Central memory CD8-positive, alpha-beta T cell (primary cell): ENCODE measurements around the gene FAM171A1.

Source experiments
- ATAC-seq: fragments of 150-1000 bp; cut with Tn5 transposase; replicated peaks from 2 replicates; pipeline ENCODE4 v1.10.0; 2022; ENCODE audit warnings: mild to moderate bottlenecking, moderate FRiP score, moderate number of reproducible peaks; ENCODE audit not compliant: poor library complexity, severe bottlenecking; ENCODE audit errors: extremely low read depth
- DNase-seq, 2 donors: peaks; one replicate each; pipeline ENCODE4 v3.0.0; 2021; ENCODE audit warnings: low spot score in 2 of 2
- H3K27ac Mint-ChIP-seq: one replicate; pipeline ENCODE4 v1.8.0; 2022; ENCODE audit warnings: low read depth, mild to moderate bottlenecking, moderate library complexity, mixed read lengths
- H3K27me3 Mint-ChIP-seq: one replicate; pipeline ENCODE4 v1.8.0; 2022; ENCODE audit warnings: mixed read lengths
- H3K36me3 Mint-ChIP-seq: one replicate; pipeline ENCODE4 v1.8.0; 2022; ENCODE audit warnings: mild to moderate bottlenecking, moderate library complexity, mixed read lengths; ENCODE audit not compliant: insufficient read depth
- H3K4me1 Mint-ChIP-seq: one replicate; pipeline ENCODE4 v1.8.0; 2022; ENCODE audit warnings: mixed read lengths
- H3K4me3 Mint-ChIP-seq: one replicate; pipeline ENCODE4 v1.8.0; 2022; ENCODE audit warnings: mild to moderate bottlenecking, moderate library complexity, mixed read lengths
- H3K9me3 Mint-ChIP-seq: one replicate; pipeline ENCODE4 v1.8.0; 2022; ENCODE audit warnings: mixed read lengths

Gene FAM171A1

DNA sequence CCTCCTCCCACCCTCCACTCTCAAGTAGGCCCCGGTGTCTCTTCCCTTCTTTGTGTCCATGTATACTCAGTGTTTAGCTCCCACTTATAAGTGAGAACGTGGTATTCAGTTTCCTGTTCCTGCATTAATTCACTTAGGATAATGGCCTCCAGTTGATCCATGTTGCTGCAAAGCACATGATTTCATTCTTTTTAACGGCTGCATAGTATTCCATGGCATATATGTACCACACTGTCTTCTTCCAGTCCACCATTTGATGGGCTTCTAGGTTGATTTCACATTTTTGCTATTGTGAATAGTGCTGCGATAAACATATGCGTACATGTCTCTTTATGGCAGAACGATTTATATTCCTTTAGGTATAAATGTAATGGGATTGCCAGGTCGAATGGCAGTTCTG lies 51.0 kb downstream of the FAM171A1 start:
- ATAC-seq = no peak
- Mint-ChIP-seq H3K27ac (no peak overlapping the region), H3K9me3 (no peaks in the 10 kb centered on the region), H3K4me3 (no peak overlapping the region), H3K27me3 (peaks cover 48% of the 10 kb centered on the region), H3K4me1 (no peaks in the 10 kb centered on the region), H3K36me3 (no peaks in the 10 kb centered on the region)
- no peak for DNase-seq

DNA sequence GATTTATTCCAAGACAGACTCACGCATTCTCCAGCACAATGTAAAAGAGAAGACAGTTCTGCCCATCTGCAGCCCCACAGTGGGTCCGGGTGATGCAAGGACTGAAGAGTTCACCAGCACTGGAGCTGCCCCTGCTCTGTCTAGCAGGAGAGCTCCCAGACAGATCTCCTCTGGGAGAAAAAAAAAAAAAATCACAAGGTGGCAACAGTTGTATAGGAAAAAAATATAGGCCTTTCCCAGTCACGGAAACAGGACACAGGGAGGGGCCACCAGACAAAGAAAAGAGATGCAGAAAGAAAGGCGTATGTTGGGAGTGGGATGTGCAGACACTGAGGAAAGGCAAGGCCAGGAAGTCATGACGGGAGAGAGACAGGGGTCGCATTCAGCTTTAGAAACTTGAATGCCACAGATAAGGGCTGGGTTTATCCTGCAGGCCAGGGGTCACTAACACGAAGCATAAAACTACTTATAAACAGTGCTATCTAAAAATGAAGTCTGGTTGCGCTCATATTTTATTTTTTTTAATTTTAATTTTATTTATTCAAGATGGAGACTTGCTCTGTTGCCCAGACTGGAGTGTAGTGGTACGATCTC lies 54.1 kb downstream of the FAM171A1 start:
- no peak for DNase-seq
- peaks cover 39% of the 10 kb centered on the region for H3K27me3 Mint-ChIP-seq
- no peaks in the 10 kb centered on the region for H3K9me3 Mint-ChIP-seq
- H3K4me1 Mint-ChIP-seq = no peaks in the 10 kb centered on the region
- H3K36me3 Mint-ChIP-seq = no peaks in the 10 kb centered on the region
- no peak for ATAC-seq
- H3K27ac Mint-ChIP-seq = no peak overlapping the region
- H3K4me3 Mint-ChIP-seq = no peak overlapping the region

DNA sequence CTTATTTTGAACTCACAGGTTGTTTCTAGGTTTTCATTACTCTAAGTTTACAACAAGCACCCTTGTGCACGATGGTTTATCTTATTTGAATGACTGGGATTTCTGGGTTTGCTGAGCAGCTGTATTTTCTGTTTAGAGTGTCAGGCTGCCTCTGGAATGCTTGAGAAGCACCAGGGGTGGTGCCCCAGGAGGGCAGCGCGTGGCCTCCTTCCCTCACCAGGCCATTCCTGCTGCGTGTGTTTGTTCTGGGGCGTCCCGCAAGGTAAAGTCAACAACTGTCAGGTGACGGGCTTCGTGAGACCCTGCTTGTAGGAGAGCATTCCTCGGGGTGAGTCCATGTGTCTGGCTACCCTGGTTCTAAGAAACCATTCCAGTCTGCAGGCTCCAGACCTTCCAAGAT lies 54.9 kb downstream of the FAM171A1 start:
- Mint-ChIP-seq H3K27me3 (peaks cover 39% of the 10 kb centered on the region), H3K9me3 (no peaks in the 10 kb centered on the region), H3K36me3 (no peaks in the 10 kb centered on the region), H3K27ac (no peak overlapping the region), H3K4me3 (no peak overlapping the region), H3K4me1 (no peaks in the 10 kb centered on the region)
- DNase-seq (no peak), ATAC-seq (no peak)

DNA sequence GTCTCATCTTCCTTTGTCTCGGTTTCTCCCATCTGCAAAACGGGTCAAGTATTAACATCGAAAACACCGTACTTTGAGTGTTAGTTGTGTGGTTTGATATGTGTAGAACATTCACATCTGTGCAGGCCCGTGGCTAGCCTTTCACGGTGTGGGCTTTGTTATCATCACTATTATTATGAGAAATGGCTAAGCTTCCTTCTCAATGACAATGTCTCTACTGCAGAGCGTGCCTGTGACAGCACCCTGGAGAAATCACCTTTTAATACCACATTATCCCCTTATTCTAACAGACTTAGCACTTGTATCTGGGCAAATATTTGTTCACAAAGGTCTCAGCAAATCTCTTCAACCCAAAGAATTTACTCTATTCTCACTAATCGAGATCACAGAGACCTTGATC lies 55.8 kb downstream of the FAM171A1 start:
- Mint-ChIP-seq H3K4me1 (no peaks in the 10 kb centered on the region), H3K27ac (no peak overlapping the region), H3K36me3 (no peaks in the 10 kb centered on the region), H3K4me3 (no peak overlapping the region), H3K9me3 (no peaks in the 10 kb centered on the region), H3K27me3 (peaks cover 39% of the 10 kb centered on the region)
- DNase-seq = no peak
- ATAC-seq = no peak

DNA sequence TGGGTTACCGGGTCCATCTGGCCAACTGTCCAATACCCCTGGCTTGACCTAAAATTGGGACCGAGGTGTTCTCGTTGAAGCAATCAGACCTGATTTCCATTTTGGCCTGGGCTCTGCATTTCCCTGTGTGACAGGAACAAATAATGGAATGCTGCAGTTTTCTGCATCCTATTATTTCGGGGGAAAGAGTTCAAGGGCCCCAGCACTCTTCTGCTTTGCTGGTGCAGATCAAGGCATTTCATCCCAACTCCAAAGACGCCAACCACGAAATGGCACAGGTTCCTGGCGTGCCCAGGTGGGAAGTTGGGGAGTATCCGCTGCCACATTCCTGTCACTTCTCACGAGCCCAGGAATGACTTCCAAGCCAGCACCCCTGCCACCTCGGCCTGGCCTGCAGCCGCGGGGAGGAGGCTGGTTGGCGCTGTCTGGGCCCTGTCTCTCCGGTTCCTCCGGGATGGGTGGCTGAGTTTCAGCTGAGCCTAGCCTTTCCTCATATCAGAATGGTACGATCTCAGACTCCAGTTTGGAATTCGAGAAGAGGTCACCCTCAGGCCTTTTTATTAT lies 56.5 kb downstream of the FAM171A1 start:
- Mint-ChIP-seq H3K27me3 (peaks cover 39% of the 10 kb centered on the region), H3K4me3 (no peak overlapping the region), H3K36me3 (no peaks in the 10 kb centered on the region), H3K27ac (no peak overlapping the region), H3K9me3 (no peaks in the 10 kb centered on the region), H3K4me1 (no peaks in the 10 kb centered on the region)
- DNase-seq (no peak), ATAC-seq (no peak)

DNA sequence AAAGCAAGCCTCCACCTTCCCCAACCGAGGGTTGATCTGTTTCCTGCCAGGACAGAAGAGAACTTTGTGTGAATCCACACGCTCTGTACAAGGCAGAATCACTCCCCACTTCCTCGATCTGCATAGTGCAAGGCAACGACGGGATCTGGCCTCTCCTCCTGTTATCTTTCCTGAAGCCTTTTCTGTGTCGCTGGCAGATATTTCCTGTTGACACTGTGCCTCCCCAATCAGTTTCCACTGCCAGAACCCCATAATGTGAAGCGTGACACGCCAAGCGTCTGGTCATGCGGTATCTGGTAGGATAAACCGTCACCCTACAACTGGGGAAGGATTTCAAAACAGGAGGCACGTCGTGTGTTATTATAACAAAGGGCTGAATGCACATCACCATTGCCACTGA lies 57.2 kb downstream of the FAM171A1 start:
- no peaks in the 10 kb centered on the region for H3K36me3 Mint-ChIP-seq
- DNase-seq = no peak
- H3K27ac Mint-ChIP-seq = no peak overlapping the region
- H3K4me1 Mint-ChIP-seq = no peaks in the 10 kb centered on the region
- H3K27me3 Mint-ChIP-seq = peaks cover 35% of the 10 kb centered on the region
- ATAC-seq = no peak
- no peaks in the 10 kb centered on the region for H3K9me3 Mint-ChIP-seq
- no peak overlapping the region for H3K4me3 Mint-ChIP-seq

DNA sequence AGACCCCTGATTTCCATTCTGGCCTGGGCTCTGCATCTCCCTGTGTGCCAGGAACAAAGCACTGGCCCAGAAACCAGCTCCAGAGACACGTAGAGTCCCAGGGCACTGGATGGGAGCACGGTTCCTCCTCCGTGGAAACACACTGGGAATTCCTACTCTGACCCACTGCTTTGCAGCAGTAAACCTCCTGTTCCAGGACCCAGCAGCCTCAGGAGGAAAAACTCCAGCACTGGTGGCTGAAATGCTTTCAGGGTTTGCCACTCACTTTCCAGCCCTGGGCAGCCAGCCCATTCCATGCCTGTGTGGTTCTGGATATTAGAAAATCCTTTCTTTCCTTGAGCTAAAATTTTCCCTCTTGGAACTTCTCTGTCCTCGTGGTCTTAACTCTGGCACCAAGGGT lies 58.0 kb downstream of the FAM171A1 start:
- H3K36me3 Mint-ChIP-seq = no peaks in the 10 kb centered on the region
- H3K9me3 Mint-ChIP-seq = no peaks in the 10 kb centered on the region
- peaks cover 27% of the 10 kb centered on the region for H3K27me3 Mint-ChIP-seq
- DNase-seq (no peak), ATAC-seq (no peak)
- H3K4me1 Mint-ChIP-seq = no peaks in the 10 kb centered on the region
- no peak overlapping the region for H3K4me3 Mint-ChIP-seq
- H3K27ac Mint-ChIP-seq = no peak overlapping the region

DNA sequence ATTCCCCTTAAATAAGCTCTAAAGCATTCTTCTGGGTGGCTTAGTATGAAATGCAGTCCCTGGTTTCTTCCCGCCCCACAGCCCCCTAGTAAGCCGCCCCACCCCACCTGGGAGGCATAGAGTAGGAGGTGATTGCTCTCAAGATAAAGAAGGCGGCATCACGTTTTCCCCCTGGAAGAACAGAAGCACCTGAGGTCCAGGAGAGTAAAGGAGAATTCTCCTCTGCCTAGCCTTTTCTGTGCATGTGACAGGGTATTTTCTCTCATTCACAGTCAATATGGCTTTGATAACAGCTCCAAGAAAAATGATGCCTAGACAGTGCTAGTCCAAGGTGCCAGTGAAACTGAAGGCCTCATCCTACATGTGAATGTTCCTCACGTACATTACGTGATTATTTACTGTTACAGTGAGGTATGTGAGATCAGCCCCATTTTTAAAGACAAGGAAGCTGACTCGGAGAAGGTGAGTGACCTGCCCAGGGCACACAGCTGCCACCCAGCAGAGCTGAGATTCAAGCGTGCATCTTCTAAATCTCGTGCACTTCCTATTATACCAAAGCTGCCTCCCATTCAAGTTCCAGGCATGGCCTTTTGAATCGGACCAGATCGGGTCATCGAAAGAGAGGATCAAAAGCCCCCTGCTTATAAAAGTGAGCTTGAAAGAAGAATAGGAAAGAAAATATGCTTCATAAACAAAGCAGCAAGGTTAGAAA lies 59.4 kb downstream of the FAM171A1 start:
- no peak for ATAC-seq
- no peak overlapping the region for H3K27ac Mint-ChIP-seq
- no peak for DNase-seq
- H3K27me3 Mint-ChIP-seq = peaks cover 14% of the 10 kb centered on the region
- H3K4me1 Mint-ChIP-seq = no peaks in the 10 kb centered on the region
- no peaks in the 10 kb centered on the region for H3K36me3 Mint-ChIP-seq
- H3K9me3 Mint-ChIP-seq = no peaks in the 10 kb centered on the region
- H3K4me3 Mint-ChIP-seq = no peak overlapping the region

DNA sequence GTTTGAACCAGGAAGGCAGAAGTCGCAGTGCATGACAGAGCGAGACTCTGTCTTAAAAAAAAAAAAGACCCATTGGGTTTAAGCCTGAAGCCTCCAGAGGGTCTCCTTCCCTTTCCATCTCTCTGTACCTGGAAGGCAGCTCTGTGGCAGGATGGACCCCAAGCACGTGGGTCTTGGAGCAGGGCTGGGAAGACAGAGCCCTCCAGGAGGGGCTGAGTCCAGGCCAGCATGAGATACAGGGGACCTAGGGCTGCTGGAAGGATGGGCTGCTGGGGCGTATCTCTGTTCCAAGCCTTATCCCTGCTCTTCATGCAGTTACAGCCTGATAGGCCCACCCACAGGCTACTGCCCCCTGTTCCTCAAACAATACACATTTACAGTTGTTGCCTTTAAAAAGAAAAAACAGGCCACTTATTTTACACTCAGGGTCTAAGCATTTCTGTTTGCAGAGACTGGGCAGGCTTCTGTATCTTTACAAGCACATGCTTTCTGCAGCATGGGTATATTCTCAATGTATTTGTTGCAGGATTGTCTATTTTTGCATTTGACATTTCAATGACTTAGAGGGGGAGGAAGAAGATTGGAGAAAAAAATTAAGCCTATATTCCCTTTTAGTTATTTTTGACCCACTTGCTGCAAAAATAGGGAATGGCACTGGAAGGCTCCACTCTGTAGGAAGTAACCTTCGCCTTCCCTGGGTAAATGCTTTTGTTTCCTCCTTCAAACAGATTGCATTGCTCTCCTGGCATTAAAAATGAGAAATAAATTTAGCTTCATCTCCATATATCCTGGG lies 60.1 kb downstream of the FAM171A1 start:
- Mint-ChIP-seq H3K4me1 (no peaks in the 10 kb centered on the region), H3K27me3 (peaks cover 7% of the 10 kb centered on the region), H3K4me3 (no peak overlapping the region), H3K27ac (no peak overlapping the region), H3K9me3 (no peaks in the 10 kb centered on the region), H3K36me3 (no peaks in the 10 kb centered on the region)
- no peak for DNase-seq
- ATAC-seq = no peak

DNA sequence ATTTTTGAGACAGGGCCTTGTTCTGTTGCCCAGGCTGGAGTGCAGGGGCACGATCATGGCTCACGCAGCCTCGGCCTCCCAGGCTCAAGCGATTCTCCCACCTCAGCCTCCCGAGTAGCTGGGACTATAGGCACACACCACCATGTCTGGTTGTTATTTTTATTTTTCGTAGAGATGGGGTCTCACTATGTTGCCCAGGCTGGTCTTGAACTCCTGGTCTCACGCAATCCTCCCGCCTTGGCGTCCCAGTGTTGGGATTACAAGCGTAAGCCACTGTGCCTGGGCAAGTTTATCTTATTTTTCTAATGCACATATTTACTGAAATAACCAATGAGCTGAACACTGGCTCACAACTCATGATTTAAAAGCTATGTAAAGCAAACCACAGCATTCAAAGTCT lies 61.9 kb downstream of the FAM171A1 start:
- H3K36me3 Mint-ChIP-seq = no peaks in the 10 kb centered on the region
- peaks cover 8% of the 10 kb centered on the region for H3K27me3 Mint-ChIP-seq
- H3K27ac Mint-ChIP-seq = no peak overlapping the region
- no peaks in the 10 kb centered on the region for H3K4me1 Mint-ChIP-seq
- H3K9me3 Mint-ChIP-seq = no peaks in the 10 kb centered on the region
- no peak for DNase-seq
- no peak overlapping the region for H3K4me3 Mint-ChIP-seq
- no peak for ATAC-seq

DNA sequence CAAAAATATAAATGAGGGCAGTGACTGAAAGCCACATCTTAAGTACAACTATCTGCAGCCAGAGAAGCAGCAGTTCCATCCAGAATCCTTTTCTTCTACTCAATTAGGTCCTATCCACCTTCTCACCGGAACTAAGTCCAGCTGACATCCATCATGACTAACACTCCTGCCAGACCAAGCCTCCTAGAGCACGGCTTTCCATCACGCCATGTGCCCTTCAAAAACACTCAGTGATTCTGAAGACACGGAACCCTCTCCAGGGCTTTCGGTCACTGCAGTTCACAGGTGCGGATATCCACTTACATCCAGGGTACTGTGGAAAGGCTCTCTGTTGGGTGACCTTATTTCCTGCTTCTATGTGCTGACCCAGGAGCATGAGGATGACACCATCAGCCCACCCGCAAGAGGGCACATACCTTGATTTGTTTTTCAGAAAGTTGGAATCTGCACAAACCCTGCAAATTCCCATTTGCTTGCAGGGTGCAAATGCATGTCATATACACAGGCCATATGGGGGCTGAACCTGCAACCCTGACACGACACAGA lies 64.3 kb downstream of the FAM171A1 start:
- Mint-ChIP-seq H3K27me3 (peaks cover 17% of the 10 kb centered on the region), H3K27ac (no peak overlapping the region), H3K36me3 (no peaks in the 10 kb centered on the region), H3K9me3 (no peaks in the 10 kb centered on the region), H3K4me3 (no peak overlapping the region), H3K4me1 (no peaks in the 10 kb centered on the region)
- DNase-seq = no peak
- no peak for ATAC-seq

DNA sequence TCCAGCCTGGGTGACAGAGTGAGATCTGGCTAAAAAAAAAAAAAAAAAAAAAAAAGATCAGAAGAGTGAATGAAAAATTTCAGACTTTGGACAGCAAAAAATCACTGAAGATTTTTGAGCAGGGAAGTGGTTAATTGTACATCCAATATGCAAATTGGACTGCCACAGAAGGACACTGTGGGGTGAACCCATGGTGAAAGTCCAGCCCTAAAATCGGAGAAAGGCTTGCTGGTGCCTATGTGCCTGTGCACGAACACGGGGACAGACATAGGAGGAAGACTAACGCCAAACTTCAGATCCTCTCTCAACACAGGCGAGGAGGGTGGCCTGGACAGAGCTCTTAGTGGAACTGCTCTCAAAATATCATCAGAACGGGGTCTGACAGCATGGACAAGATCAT lies 65.5 kb downstream of the FAM171A1 start:
- DNase-seq (no peak), ATAC-seq (no peak)
- no peak overlapping the region for H3K27ac Mint-ChIP-seq
- no peaks in the 10 kb centered on the region for H3K9me3 Mint-ChIP-seq
- H3K27me3 Mint-ChIP-seq = peaks cover 17% of the 10 kb centered on the region
- no peaks in the 10 kb centered on the region for H3K4me1 Mint-ChIP-seq
- H3K4me3 Mint-ChIP-seq = no peak overlapping the region
- no peaks in the 10 kb centered on the region for H3K36me3 Mint-ChIP-seq
